ENCODE measurements around the gene FGD4.

DNA sequence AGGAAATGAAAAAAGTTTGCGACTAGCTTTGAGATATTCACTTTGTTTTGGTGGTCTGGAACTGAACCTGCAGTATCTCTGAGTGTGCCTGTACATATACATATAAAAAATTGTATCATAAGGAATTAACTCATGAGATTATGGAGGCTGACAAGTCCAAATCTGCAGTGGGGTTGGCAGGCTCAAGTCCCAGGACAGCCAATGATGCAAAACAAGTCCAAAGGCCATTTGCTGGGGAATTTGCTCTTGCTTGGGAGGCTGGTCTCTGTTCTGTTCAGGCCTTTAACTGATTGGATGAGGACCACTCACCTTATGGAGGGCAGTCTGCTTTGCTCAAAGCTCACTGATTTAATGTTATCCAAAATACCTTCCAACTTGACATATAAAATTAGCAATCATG lies 66.8 kb downstream of the FGD4 start:
- TF ChIP-seq, protein P1, sequence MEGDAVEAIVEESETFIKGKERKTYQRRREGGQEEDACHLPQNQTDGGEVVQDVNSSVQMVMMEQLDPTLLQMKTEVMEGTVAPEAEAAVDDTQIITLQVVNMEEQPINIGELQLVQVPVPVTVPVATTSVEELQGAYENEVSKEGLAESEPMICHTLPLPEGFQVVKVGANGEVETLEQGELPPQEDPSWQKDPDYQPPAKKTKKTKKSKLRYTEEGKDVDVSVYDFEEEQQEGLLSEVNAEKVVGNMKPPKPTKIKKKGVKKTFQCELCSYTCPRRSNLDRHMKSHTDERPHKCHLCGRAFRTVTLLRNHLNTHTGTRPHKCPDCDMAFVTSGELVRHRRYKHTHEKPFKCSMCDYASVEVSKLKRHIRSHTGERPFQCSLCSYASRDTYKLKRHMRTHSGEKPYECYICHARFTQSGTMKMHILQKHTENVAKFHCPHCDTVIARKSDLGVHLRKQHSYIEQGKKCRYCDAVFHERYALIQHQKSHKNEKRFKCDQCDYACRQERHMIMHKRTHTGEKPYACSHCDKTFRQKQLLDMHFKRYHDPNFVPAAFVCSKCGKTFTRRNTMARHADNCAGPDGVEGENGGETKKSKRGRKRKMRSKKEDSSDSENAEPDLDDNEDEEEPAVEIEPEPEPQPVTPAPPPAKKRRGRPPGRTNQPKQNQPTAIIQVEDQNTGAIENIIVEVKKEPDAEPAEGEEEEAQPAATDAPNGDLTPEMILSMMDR (IDR thresholded peaks at IDR 0.05), result no peak
- TF ChIP-seq POLR2A (IDR thresholded peaks at IDR 0.05) (no peak), EP300 (IDR thresholded peaks at IDR 0.05) (no peak)
